H1 (cell line): ENCODE measurements around the gene UBC. TPM values are rescaled to one million over a fixed set of nuclear protein-coding genes. Genes with fewer than 3 reads are reported as not detected.

ENCODE experiments used
- ATF2 ChIP-seq: IDR thresholded peaks from 2 replicates; pipeline ENCODE4 v1.6.1; 2012; ENCODE audit warnings: low read length, inconsistent platforms
- CEBPB ChIP-seq: IDR thresholded peaks from 2 replicates; pipeline ENCODE4 v1.6.1; 2012; ENCODE audit warnings: low read depth, low read length
- CHD2 ChIP-seq: IDR thresholded peaks from 2 replicates; pipeline ENCODE4 v1.6.1; 2012; ENCODE audit warnings: low read length, improper control_type of control experiment
- E2F6 ChIP-seq: IDR thresholded peaks from 2 replicates; pipeline ENCODE4 v1.6.1; 2012; ENCODE audit warnings: inconsistent platforms
- EZH2 ChIP-seq: fragments of 200-600 bp; sonication (generic); IDR thresholded peaks from 2 replicates; pipeline ENCODE4 v1.7.1; 2012; ENCODE audit warnings: low read depth, mild to moderate bottlenecking, moderate library complexity, low read length, inconsistent platforms; ENCODE audit not compliant: severe bottlenecking
- JUND ChIP-seq: IDR thresholded peaks from 2 replicates; pipeline ENCODE4 v1.6.1; 2011; ENCODE audit warnings: mild to moderate bottlenecking, improper control_type of control experiment, low read length
- KDM5A ChIP-seq: fragments of 200-600 bp; IDR thresholded peaks from 2 replicates; pipeline ENCODE4 v1.7.1; 2012; ENCODE audit warnings: mild to moderate bottlenecking, low read length, inconsistent platforms, mixed read lengths
- MAX ChIP-seq: IDR thresholded peaks from 2 replicates; pipeline ENCODE4 v1.6.1; 2012; ENCODE audit warnings: inconsistent platforms
- NANOG ChIP-seq: IDR thresholded peaks from 2 replicates; pipeline ENCODE4 v1.6.1; 2011; ENCODE audit warnings: low read length, low read depth, mild to moderate bottlenecking, inconsistent platforms; ENCODE audit not compliant: insufficient read depth, poor library complexity, severe bottlenecking
- NRF1 ChIP-seq: IDR thresholded peaks from 2 replicates; pipeline ENCODE4 v1.6.1; 2011; ENCODE audit warnings: mild to moderate bottlenecking, low read depth, low read length, improper control_type of control experiment
- PHF8 ChIP-seq: fragments of 200-600 bp; sonication (generic); conservative IDR thresholded peaks from 2 replicates; pipeline ENCODE4 v1.7.1; 2012; ENCODE audit warnings: low read depth, mild to moderate bottlenecking, inconsistent platforms, low read length, moderate library complexity
- RBBP5 ChIP-seq: IDR thresholded peaks from 2 replicates; pipeline ENCODE4 v1.7.1; 2012; ENCODE audit warnings: low read depth, mild to moderate bottlenecking, inconsistent platforms, low read length, moderate library complexity, borderline replicate concordance
- SIRT6 ChIP-seq: IDR thresholded peaks from one replicate; pipeline ENCODE4 v1.7.1; 2012; ENCODE audit warnings: low read length, inconsistent platforms
- SP4 ChIP-seq: IDR thresholded peaks from 2 replicates; pipeline ENCODE4 v1.6.1; 2012; ENCODE audit warnings: low read length, inconsistent platforms
- TAF7 ChIP-seq: optimal IDR thresholded peaks from 2 replicates; pipeline ENCODE3; 2011; ENCODE audit warnings: low read depth, mild to moderate bottlenecking, inconsistent platforms, low read length, moderate library complexity, borderline replicate concordance
- TCF12 ChIP-seq: IDR thresholded peaks from 2 replicates; pipeline ENCODE4 v1.6.1; 2011; ENCODE audit warnings: low read depth, mild to moderate bottlenecking, low read length
- TEAD4 ChIP-seq: IDR thresholded peaks from 2 replicates; pipeline ENCODE4 v1.6.1; 2012; ENCODE audit warnings: low read depth, low read length, inconsistent platforms, mixed read lengths
- YY1 ChIP-seq: IDR thresholded peaks from 2 replicates; pipeline ENCODE4 v1.6.1; 2011; ENCODE audit warnings: low read depth, mild to moderate bottlenecking, low read length
- polyA plus RNA-seq, 7 experiments: library from polyadenylated mRNA; depleted of rRNA in 3 of 7; stranded (reverse) in 5 of 7; unstranded in 2 of 7; fragments of >200 nt in 5 of 7; fragments of 200-250 nt in 2 of 7; gene quantifications; 1 replicate in 5 of 7; 2 replicates in 1 of 7; 4 replicates in 1 of 7; pipeline versions ENCODE4 v1.2.1 to v1.2.3, GENCODE V29; 2011 to 2013; ENCODE audit warnings: missing spikeins in 2 of 7, mixed read lengths in 2 of 7
- total RNA-seq: library from RNA; stranded (reverse); fragmentation: NEBNext Ultra II Directional; extraction: Animal tissue kit (Norgen Biotek cat#: 25700); gene quantifications from 2 replicates; pipeline ENCODE4 v1.2.1, GENCODE V29; 2021
- TF ChIP-seq, protein P1 (sequence below): IDR thresholded peaks from 2 replicates; pipeline ENCODE4 v1.6.1; 2011; ENCODE audit warnings: low read depth, mild to moderate bottlenecking, low read length; ENCODE audit not compliant: insufficient read depth
- TF ChIP-seq, protein P2 (sequence below): IDR thresholded peaks from 2 replicates; pipeline ENCODE4 v1.6.1; 2011; ENCODE audit warnings: low read length, improper control_type of control experiment

Gene UBC
- total and polyA plus RNA-seq, 2 of the 8 experiments (the other 6 are each of a cell fraction or from before 2014, with no cell fraction given), result 559 to 749 TPM

GRCh38 chr12:124939421-124940142 lies 25.1 kb upstream of the UBC start (continued):
- TF ChIP-seq SIRT6 (peak; percentile 77), JUND (no peak), KDM5A (no peak), TEAD4 (peak; percentile 53; the same call in 1 of the 2 replicates), MAX (peak; percentile 88), SP4 (peak; percentile 82; the same call in 1 of the 2 replicates), NRF1 (peak; percentile 44; the same call in 1 of the 2 replicates), YY1 (0 out of 2 replicates have a peak, but pooled peaks have one; percentile 15), RBBP5 (peak; percentile 100), CEBPB (peak; percentile 52), E2F6 (peak; percentile 91), CHD2 (no peak), EZH2 (no peak), TCF12 (no peak), ATF2 (0 out of 2 replicates have a peak, but pooled peaks have one; percentile 71), PHF8 (no peak), TAF7 (peak; percentile 75), NANOG (peak; percentile 43)
- TF ChIP-seq, protein P1, sequence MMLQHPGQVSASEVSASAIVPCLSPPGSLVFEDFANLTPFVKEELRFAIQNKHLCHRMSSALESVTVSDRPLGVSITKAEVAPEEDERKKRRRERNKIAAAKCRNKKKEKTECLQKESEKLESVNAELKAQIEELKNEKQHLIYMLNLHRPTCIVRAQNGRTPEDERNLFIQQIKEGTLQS, result no peak
- TF ChIP-seq, protein P2, sequence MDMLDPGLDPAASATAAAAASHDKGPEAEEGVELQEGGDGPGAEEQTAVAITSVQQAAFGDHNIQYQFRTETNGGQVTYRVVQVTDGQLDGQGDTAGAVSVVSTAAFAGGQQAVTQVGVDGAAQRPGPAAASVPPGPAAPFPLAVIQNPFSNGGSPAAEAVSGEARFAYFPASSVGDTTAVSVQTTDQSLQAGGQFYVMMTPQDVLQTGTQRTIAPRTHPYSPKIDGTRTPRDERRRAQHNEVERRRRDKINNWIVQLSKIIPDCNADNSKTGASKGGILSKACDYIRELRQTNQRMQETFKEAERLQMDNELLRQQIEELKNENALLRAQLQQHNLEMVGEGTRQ, result peak; percentile 86
